ENCODE measurements around the gene SYNDIG1.

- no peak for TF ChIP-seq EZH2phosphoT487 (IDR thresholded peaks at IDR 0.05; ENCODE audit: borderline replicate concordance, low read depth, low read length)
- no peak for TF ChIP-seq CTCF (conservative IDR thresholded peaks at IDR 0.05; ENCODE audit: low read length)
Observed at GRCh38 chr20:24481173-24481572, 11.7 kb downstream of the SYNDIG1 start.
